Epithelial cell of esophagus (primary cell): Measurements from ENCODE around the gene CALHM5.
"Not testable (repeated sequence)": the region's sequence is repeated elsewhere in the genome, so short reads cannot be mapped to it uniquely, and the experiment has no call there.

Source experiments
- DNase-seq: peaks from one replicate; pipeline ENCODE4 v3.0.0; 2010; ENCODE audit warnings: low read depth
- H3K4me3 ChIP-seq: 2 replicates; pipeline ENCODE4 v1.5.1; 2011; ENCODE audit warnings: mild to moderate bottlenecking, low read length, control low read depth
- CTCF ChIP-seq: IDR thresholded peaks from 2 replicates; pipeline ENCODE4 v1.5.1; 2011; ENCODE audit warnings: low read depth, mild to moderate bottlenecking, low read length, control low read depth, inconsistent platforms; ENCODE audit not compliant: insufficient read depth; ENCODE audit errors: missing control alignments

The CALHM5 gene

DNA sequence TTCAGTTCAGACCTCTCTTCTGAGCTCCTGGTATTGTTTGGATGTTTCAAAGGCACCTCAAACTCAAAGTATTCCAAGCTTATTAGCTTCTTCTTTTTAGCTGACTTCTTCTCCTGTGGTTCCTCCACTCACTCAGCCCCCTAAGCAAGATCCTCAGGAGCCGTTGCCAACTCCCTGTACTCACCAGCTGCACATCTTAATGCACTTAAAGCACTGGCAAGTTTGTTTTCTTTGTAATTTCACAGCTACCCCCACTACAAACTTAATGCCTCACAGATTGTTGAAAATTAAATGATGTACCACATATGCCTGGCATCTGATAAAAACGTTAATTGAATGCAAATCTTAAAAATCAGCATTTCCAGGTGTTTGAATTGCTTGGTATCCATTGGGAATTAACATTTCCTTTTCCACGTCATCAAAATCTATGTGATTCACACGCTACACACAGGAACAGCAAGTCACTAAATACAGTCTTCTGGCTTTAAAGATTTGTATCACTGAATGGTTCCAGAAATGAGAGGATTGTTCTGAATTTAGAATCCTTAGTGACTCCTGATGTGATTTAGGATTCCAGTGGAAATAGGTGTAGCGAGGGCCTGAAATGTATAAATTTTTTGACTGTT, 25.8 kb upstream of the CALHM5 start:
- TF ChIP-seq CTCF, result no peak
- no peak for DNase-seq
- no peak overlapping the region for H3K4me3 ChIP-seq

- no peak for TF ChIP-seq CTCF
- no peak overlapping the region for H3K4me3 ChIP-seq
- no peak for DNase-seq
Measured at GRCh38 chr6:116491610-116492330, 19.7 kb upstream of the CALHM5 start.

- H3K4me3 ChIP-seq, result no peak overlapping the region
- peak; percentile 9 for DNase-seq
- TF ChIP-seq CTCF, result no peak
Measured at GRCh38 chr6:116492331-116493067, 18.9 kb upstream of the CALHM5 start.

DNA sequence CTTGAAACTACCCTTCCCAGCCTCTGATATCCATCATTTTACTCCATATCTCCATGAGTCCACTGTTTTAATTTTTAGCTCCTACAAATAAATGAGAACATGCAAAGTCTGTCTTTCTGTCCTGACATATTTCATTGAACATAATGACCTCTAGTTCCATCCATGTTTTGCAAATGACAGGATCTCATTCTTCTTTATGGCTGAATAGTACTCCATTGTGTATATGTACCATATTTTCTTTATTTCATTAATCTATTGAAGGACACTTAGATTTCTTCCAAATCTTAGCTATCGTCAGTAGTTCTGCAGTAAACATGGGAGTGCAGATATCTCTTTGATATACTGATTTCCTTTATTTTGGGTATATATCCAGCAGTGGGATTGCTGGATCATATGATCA, 16.3 kb upstream of the CALHM5 start:
- DNase-seq, result not testable (repeated sequence)

GRCh38 chr6:116497113-116497676, 14.2 kb upstream of the CALHM5 start:
- no peak for DNase-seq
- TF ChIP-seq CTCF, result no peak
- H3K4me3 ChIP-seq, result no peak overlapping the region

More for the DNA sequence above, 16.3 kb upstream of the CALHM5 start:
- H3K4me3 ChIP-seq, result not testable (repeated sequence)

GRCh38 chr6:116500969-116501433, 10.4 kb upstream of the CALHM5 start:
- no peak overlapping the region for H3K4me3 ChIP-seq
- DNase-seq, result peak; percentile 84
- no peak for TF ChIP-seq CTCF

DNA sequence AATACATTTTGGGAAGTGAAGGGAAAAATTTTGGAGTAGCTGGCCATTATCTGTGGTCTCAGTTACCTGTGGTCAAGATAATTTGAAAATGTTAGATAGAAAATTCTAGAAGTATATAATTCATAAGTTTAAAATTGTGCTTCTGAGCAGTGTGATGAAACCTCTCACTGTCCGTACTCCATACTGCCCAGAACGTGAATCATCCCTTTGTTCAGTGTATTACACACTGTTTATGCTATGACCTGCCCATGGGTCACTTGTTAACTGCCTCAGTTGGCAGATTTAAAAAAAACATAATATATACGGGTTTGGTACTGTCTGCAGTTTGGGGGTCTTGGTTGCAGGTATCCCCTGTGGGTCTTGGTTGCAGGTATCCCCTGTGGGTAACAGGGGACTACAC, 4.1 kb upstream of the CALHM5 start:
- no peak overlapping the region for H3K4me3 ChIP-seq
- peak; percentile 15 for DNase-seq
- TF ChIP-seq CTCF, result no peak
